ENCODE results near the gene DOCK10.

DNA sequence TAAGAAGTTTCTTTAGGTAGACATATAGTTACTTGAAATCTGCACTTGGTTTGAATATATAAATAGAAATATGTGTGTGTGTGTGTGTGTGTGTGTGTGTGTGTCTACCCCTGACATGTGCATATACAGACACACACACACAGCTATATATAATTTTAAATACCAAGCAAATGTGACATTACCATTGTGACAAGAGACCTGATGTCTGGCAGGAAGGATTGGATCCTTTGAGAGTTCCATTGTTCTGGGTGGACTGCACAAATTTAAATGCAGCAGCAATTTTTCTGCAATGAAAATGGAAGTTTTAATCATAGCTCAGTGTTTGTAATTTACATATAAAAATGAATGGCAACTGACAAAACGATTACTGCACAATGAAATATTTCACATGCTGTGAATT is 238.3 kb downstream of the DOCK10 start:
- TF ChIP-seq CTCF (IDR thresholded peaks at IDR 0.05; ENCODE audit: borderline replicate concordance, extremely low read depth, low read length, poor library complexity, severe bottlenecking) (no peak), EZH2 (IDR thresholded peaks at IDR 0.05; ENCODE audit: borderline replicate concordance, low read depth, low read length, severe bottlenecking) (no peak)

Measured in DND-41 (cell line).